HG03565 (cell line): ENCODE measurements around the gene FRMD4A.

ENCODE experiments used
- ATAC-seq: cut with Tn5 transposase; IDR thresholded peaks from one replicate; pipeline ENCODE4 v1.9.1; 2021; ENCODE audit warnings: mild to moderate bottlenecking, moderate library complexity; ENCODE audit not compliant: unreplicated experiment

The FRMD4A gene

GRCh38 chr10:13893926-13894325 is 436.8 kb downstream of the FRMD4A start:
- ATAC-seq, result no peak

- no peak for ATAC-seq
Observed at GRCh38 chr10:13892871-13893270, 437.9 kb downstream of the FRMD4A start.

GRCh38 chr10:13892001-13892491 is 438.7 kb downstream of the FRMD4A start:
- no peak for ATAC-seq

GRCh38 chr10:13891128-13892000 is 439.4 kb downstream of the FRMD4A start:
- no peak for ATAC-seq

GRCh38 chr10:13890233-13891127 is 440.2 kb downstream of the FRMD4A start:
- ATAC-seq, result no peak

- no peak for ATAC-seq
Observed at GRCh38 chr10:13887761-13888160, 443.0 kb downstream of the FRMD4A start.

- no peak for ATAC-seq
Observed at GRCh38 chr10:13885238-13885990, 445.3 kb downstream of the FRMD4A start.

GRCh38 chr10:13883636-13884444 is 446.9 kb downstream of the FRMD4A start:
- no peak for ATAC-seq

GRCh38 chr10:13882119-13882711 is 448.5 kb downstream of the FRMD4A start:
- ATAC-seq, result no peak

- no peak for ATAC-seq
Observed at GRCh38 chr10:13880760-13881159, 450.0 kb downstream of the FRMD4A start.

- no peak for ATAC-seq
Observed at GRCh38 chr10:13877154-13877909, 453.4 kb downstream of the FRMD4A start.

- no peak for ATAC-seq
Observed at GRCh38 chr10:13873196-13873595, 457.5 kb downstream of the FRMD4A start.

- ATAC-seq, result no peak
Observed at GRCh38 chr10:13872411-13872810, 458.3 kb downstream of the FRMD4A start.

GRCh38 chr10:13871776-13872175 is 458.9 kb downstream of the FRMD4A start:
- ATAC-seq, result no peak

GRCh38 chr10:13871011-13871410 is 459.7 kb downstream of the FRMD4A start:
- ATAC-seq, result no peak

GRCh38 chr10:13869295-13869664 is 461.4 kb downstream of the FRMD4A start:
- no peak for ATAC-seq

GRCh38 chr10:13868528-13869294 is 462.0 kb downstream of the FRMD4A start:
- no peak for ATAC-seq

GRCh38 chr10:13867822-13868221 is 462.9 kb downstream of the FRMD4A start:
- ATAC-seq, result no peak
